Measurements from ENCODE around the gene EIF2S2. TPM values are rescaled to one million over a fixed set of nuclear protein-coding genes. Genes with fewer than 3 reads are reported as not detected.

Gene EIF2S2
- total RNA-seq, 1 experiment from 2014 or later: 179 TPM

- H3K27ac Mint-ChIP-seq (ENCODE audit: unreplicated experiment): no peak overlapping the region
- intact Hi-C loops (cut with micrococcal nuclease; ENCODE audit: unreplicated experiment): no loop called here
- no peaks in the 10 kb centered on the region for H3K9me3 Mint-ChIP-seq (ENCODE audit: low read depth, unreplicated experiment)
- peaks cover 18% of the 10 kb centered on the region for H3K4me1 Mint-ChIP-seq (ENCODE audit: low read depth, unreplicated experiment)
- no peak for DNase-seq
- no peak overlapping the region for H3K4me3 Mint-ChIP-seq (ENCODE audit: low read depth, unreplicated experiment)
- BruUV-seq (replicated peaks): no TSS peak
- H3K36me3 Mint-ChIP-seq (ENCODE audit: insufficient read depth, unreplicated experiment): no peaks in the 10 kb centered on the region
- no peaks in the 10 kb centered on the region for H3K27me3 Mint-ChIP-seq (ENCODE audit: unreplicated experiment)
- CTCF ChIA-PET: interaction anchor here (1.3 kb wide), 1 partner anchor 10 kb away, joined by 3 read pairs; the partner anchor contains the start of gene EIF2S2
- no peak for TF ChIP-seq CTCF (IDR thresholded peaks at IDR 0.05; ENCODE audit: unreplicated experiment)
Measured at GRCh38 chr20:34122274-34122980, 10.4 kb upstream of the EIF2S2 start.

- BruUV-seq (replicated peaks): no TSS peak
- H3K27me3 Mint-ChIP-seq (ENCODE audit: unreplicated experiment): no peaks in the 10 kb centered on the region
- CTCF ChIA-PET: interaction anchor here (0.5 kb wide), 1 partner anchor 63 kb away, joined by 3 read pairs; no protein-coding TSS in a partner anchor
- H3K4me1 Mint-ChIP-seq (ENCODE audit: low read depth, unreplicated experiment): peaks cover 29% of the 10 kb centered on the region
- TF ChIP-seq CTCF (IDR thresholded peaks at IDR 0.05; ENCODE audit: unreplicated experiment): no peak
- no peak overlapping the region for H3K4me3 Mint-ChIP-seq (ENCODE audit: low read depth, unreplicated experiment)
- H3K36me3 Mint-ChIP-seq (ENCODE audit: insufficient read depth, unreplicated experiment): no peaks in the 10 kb centered on the region
- intact Hi-C loops (cut with micrococcal nuclease; ENCODE audit: unreplicated experiment): no loop called here
- no peaks in the 10 kb centered on the region for H3K9me3 Mint-ChIP-seq (ENCODE audit: low read depth, unreplicated experiment)
- DNase-seq: no peak
- no peak overlapping the region for H3K27ac Mint-ChIP-seq (ENCODE audit: unreplicated experiment)
Measured at GRCh38 chr20:34120213-34120612, 8.2 kb upstream of the EIF2S2 start.

GRCh38 chr20:34115232-34115631 is 3.2 kb upstream of the EIF2S2 start:
- CTCF ChIA-PET: no interaction called here
- Mint-ChIP-seq H3K4me3 (ENCODE audit: low read depth, unreplicated experiment) (no peak overlapping the region), H3K4me1 (ENCODE audit: low read depth, unreplicated experiment) (peaks cover 28% of the 10 kb centered on the region), H3K27ac (ENCODE audit: unreplicated experiment) (no peak overlapping the region), H3K9me3 (ENCODE audit: low read depth, unreplicated experiment) (no peaks in the 10 kb centered on the region), H3K27me3 (ENCODE audit: unreplicated experiment) (no peaks in the 10 kb centered on the region), H3K36me3 (ENCODE audit: insufficient read depth, unreplicated experiment) (peaks cover 31% of the 10 kb centered on the region)
- no peak for TF ChIP-seq CTCF (IDR thresholded peaks at IDR 0.05; ENCODE audit: unreplicated experiment)
- intact Hi-C loops (cut with micrococcal nuclease; ENCODE audit: unreplicated experiment): loop anchor here (10.0 kb wide), 1 partner anchor 450 kb away; the partner anchor contains the start of genes ACTL10 and C20orf144
- no TSS peak for BruUV-seq (replicated peaks)
- DNase-seq: no peak

GRCh38 chr20:34114809-34115208 is 2.8 kb upstream of the EIF2S2 start:
- intact Hi-C loops (cut with micrococcal nuclease; ENCODE audit: unreplicated experiment): loop anchor here (10.0 kb wide), 1 partner anchor 450 kb away; the partner anchor contains the start of genes ACTL10 and C20orf144
- no peaks in the 10 kb centered on the region for H3K27me3 Mint-ChIP-seq (ENCODE audit: unreplicated experiment)
- CTCF ChIA-PET: no interaction called here
- no peak for TF ChIP-seq CTCF (IDR thresholded peaks at IDR 0.05; ENCODE audit: unreplicated experiment)
- BruUV-seq (replicated peaks): no TSS peak
- H3K9me3 Mint-ChIP-seq (ENCODE audit: low read depth, unreplicated experiment): no peaks in the 10 kb centered on the region
- no peak overlapping the region for H3K4me3 Mint-ChIP-seq (ENCODE audit: low read depth, unreplicated experiment)
- DNase-seq: no peak
- H3K4me1 Mint-ChIP-seq (ENCODE audit: low read depth, unreplicated experiment): peaks cover 31% of the 10 kb centered on the region
- H3K27ac Mint-ChIP-seq (ENCODE audit: unreplicated experiment): no peak overlapping the region
- H3K36me3 Mint-ChIP-seq (ENCODE audit: insufficient read depth, unreplicated experiment): peaks cover 35% of the 10 kb centered on the region
